ENCODE measurements around the gene EDAR. TPM values are rescaled to one million over a fixed set of nuclear protein-coding genes. Genes with fewer than 3 reads are reported as not detected.

The EDAR gene
- total and polyA plus RNA-seq, 7 donors, result 0.01 TPM; not detected in 6

GRCh38 chr2:108932736-108933332 lies 56.2 kb downstream of the EDAR start:
- intact Hi-C loops (cut with DNase I), result no loop called here
- Histone ChIP-seq H3K4me3 (no peak overlapping the region), H3K27me3 (ENCODE audit: insufficient read depth in 3 of 3, low read length in 2 of 3) (peaks cover 0 to 4% (median 0%) of the 10 kb centered on the region in 3 donors), H3K9me3 (no peaks in the 10 kb centered on the region), H3K36me3 (ENCODE audit: insufficient read depth in 1 of 2, low read depth in 1 of 2) (no peaks in the 10 kb centered on the region), H3K4me1 (peaks cover 3% of the 10 kb centered on the region), H3K27ac (no peak overlapping the region)
- WGBS, 3 donors, result 38 to 53% (median 42%) methylated on average over 10 of the region's 10 CpGs
- ATAC-seq (no peak), DNase-seq (no peak)
- TF ChIP-seq CTCF (IDR thresholded peaks at IDR 0.05), result no peak

GRCh38 chr2:108931372-108931771 lies 57.6 kb downstream of the EDAR start:
- no peak overlapping the region for H3K4me3 ChIP-seq
- no peaks in the 10 kb centered on the region for H3K36me3 ChIP-seq (ENCODE audit: insufficient read depth in 1 of 2, low read depth in 1 of 2)
- H3K27ac ChIP-seq, result no peak overlapping the region
- no peak for DNase-seq
- intact Hi-C loops (cut with DNase I), result no loop called here
- TF ChIP-seq CTCF (IDR thresholded peaks at IDR 0.05), result no peak
- H3K4me1 ChIP-seq, result peaks cover 3% of the 10 kb centered on the region
- WGBS, 3 donors, result 92 to 100% (median 96%) methylated on average over 1 of the region's 1 CpG
- H3K27me3 ChIP-seq (ENCODE audit: insufficient read depth in 3 of 3, low read length in 2 of 3), result no peaks in the 10 kb centered on the region
- no peak for ATAC-seq
- H3K9me3 ChIP-seq, result no peaks in the 10 kb centered on the region

GRCh38 chr2:108929807-108930425 lies 59.1 kb downstream of the EDAR start:
- 85 to 90% (median 87%) methylated on average over 17 of the region's 17 CpGs for WGBS, 3 donors
- intact Hi-C loops (cut with DNase I), result loop anchor here in 1 of 2 donors (5.0 kb wide), 1 partner anchor 582 kb away; no protein-coding TSS in a partner anchor
- ATAC-seq, result no peak
- Histone ChIP-seq H3K36me3 (ENCODE audit: insufficient read depth in 1 of 2, low read depth in 1 of 2) (no peaks in the 10 kb centered on the region), H3K4me3 (no peak overlapping the region), H3K27ac (no peak overlapping the region), H3K9me3 (no peaks in the 10 kb centered on the region), H3K4me1 (peaks cover 3% of the 10 kb centered on the region), H3K27me3 (ENCODE audit: insufficient read depth in 3 of 3, low read length in 2 of 3) (no peaks in the 10 kb centered on the region)
- TF ChIP-seq CTCF (IDR thresholded peaks at IDR 0.05), result no peak
- DNase-seq, result no peak

- WGBS, 3 donors, result 89 to 92% (median 89%) methylated on average over 17 of the region's 17 CpGs
- no peak for TF ChIP-seq CTCF (IDR thresholded peaks at IDR 0.05)
- H3K27ac ChIP-seq, result no peak overlapping the region
- no peak for DNase-seq
- no peaks in the 10 kb centered on the region for H3K9me3 ChIP-seq
- no peak for ATAC-seq
- intact Hi-C loops (cut with DNase I), result loop anchor here in 1 of 2 donors (5.0 kb wide), 1 partner anchor 583 kb away; no protein-coding TSS in a partner anchor
- H3K36me3 ChIP-seq (ENCODE audit: insufficient read depth in 1 of 2, low read depth in 1 of 2), result no peaks in the 10 kb centered on the region
- H3K4me1 ChIP-seq, result peaks cover 2% of the 10 kb centered on the region
- no peaks in the 10 kb centered on the region for H3K27me3 ChIP-seq (ENCODE audit: insufficient read depth in 3 of 3, low read length in 2 of 3)
- no peak overlapping the region for H3K4me3 ChIP-seq
Measured at GRCh38 chr2:108928660-108929377, 60.2 kb downstream of the EDAR start.
